GM18498 (cell line): Measurements from ENCODE around the gene TMEM229A.
"Not testable (repeated sequence)": the region's sequence is repeated elsewhere in the genome, so short reads cannot be mapped to it uniquely, and the experiment has no call there.

Source experiments
- ATAC-seq: cut with Tn5 transposase; IDR thresholded peaks from one replicate; pipeline ENCODE4 v1.9.1; 2021; ENCODE audit warnings: mild to moderate bottlenecking, moderate library complexity; ENCODE audit not compliant: unreplicated experiment

Gene TMEM229A

DNA sequence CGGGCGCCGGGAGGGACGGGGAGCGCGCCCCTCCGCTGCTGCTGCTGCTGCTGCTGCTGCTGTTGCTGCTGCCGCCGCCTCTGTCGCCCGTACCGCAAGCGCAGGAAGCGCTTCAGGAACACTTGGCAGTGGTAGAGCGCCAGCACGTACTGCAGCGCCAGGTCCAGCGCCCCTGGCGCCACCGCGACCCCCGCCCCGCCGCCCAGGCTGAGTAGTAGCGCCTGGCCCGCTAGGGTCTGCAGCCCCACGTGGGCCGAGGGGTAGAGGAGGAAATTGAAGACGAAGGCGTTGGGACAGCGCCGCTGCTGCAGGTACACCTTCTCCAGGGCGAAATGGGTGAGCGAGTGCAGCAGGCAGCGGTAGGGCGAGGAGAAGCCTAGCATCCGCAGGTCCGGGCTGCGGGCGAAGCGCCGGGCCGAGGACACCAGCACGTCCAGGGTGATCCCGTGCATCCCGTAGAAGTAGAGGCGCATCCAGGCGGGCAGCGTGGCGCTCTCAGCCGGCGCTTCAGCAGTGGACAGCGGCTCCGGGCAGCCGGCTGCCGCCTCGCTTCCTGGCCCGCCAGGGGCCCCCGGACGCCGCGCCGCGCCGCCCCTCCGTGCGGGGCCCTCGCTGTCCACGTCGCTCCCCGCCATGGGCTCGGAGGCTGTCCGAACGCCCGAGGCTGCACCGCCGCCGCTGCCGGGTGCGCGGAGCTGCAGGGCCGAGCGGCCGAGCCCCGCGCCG is at the start of gene TMEM229A:
TMEM229A (minus strand) TSS at position 699 of the 726 bp plus-strand sequence; CDS start at position 635, 64 bp downstream.
- ATAC-seq = peak; percentile 57

DNA sequence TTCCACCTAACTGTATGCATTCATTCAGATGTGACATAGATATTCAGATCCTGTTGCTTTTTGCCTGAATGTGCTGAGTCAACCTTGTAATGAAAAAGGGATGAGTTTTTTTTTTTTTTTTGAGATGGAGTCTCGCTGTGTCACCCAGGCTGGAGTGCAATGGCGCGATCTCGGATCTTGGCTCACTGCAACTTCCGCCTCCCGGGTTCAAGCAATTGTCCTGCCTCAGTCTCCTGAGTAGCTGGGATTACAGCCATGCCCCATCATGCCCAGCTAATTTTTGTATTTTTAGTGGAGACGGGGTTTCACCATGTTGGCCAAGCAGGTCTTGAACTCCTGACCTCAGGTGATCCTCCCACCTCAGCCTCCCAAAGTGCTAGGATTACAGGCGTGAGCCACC is 49.4 kb upstream of the TMEM229A start:
- ATAC-seq = not testable (repeated sequence)

DNA sequence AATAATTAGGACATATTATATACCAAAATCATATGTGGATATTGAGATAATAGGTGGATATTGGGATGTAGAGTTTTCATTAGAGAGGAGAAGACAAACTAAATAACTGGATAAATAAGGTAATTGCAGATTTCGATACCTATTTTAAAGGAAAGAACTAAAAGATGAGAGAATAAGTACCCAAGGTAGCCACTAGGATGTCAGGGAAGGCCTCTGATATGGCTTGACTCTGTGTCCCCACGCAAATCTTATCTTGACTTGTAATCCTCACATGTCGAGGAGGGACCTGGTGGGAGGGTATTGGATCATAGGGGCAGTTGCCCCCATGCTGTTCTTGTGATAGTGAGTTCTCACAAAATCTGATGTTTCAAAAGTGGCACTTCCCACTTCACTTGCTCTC is 44.7 kb upstream of the TMEM229A start:
- no peak for ATAC-seq

DNA sequence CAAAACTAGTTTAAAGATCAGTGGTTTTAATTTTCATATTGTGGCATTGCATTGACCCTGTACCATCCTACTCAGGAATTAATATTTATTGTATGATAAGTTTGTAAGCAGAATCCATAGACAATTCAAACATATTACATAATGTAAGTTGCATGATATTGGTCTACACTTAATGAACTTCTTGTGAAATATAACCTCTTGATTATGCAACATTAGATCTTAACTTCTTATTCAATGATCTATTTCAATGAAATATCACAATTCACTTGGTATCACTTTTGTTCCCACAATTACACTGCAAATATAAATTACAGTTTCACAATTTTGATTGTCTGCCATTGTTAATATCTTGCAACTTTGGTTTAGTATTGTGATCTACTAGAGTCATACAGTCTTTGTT is 44.0 kb upstream of the TMEM229A start:
- no peak for ATAC-seq

DNA sequence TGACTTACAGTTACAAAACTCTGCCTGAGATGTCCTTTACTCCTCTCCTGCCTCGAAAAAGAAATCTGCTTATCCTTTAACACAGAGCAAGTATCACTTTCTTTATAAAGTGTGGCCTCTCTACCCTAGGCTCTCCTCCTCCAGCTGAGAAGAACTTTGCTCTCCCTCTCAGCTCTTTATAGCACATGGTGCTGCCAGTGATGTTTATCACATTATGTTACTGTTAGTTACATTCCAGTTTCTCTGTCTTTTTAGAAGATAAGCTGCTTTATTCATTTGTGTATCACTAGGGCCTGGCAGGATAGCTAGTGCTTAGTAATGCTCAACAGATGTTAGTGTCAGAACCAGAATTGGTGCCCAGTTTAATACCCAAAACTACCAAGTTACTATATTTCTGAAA is 41.1 kb upstream of the TMEM229A start:
- no peak for ATAC-seq

DNA sequence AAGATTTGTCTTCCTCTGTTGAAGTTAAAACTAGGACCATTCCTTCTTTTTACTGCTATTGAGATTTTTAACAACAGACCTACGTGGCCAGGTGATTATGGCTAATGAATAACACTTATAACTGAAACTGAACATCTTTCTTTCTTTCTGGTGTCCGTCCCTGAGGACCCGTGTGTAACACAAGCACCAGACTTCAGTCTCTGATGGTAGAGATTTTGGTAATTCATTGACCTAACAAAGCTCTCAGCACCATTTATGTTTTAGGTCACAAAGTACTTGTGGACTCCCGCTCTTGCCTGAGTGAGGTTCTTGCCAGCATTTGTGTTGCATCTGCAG is 40.4 kb upstream of the TMEM229A start:
- no peak for ATAC-seq

DNA sequence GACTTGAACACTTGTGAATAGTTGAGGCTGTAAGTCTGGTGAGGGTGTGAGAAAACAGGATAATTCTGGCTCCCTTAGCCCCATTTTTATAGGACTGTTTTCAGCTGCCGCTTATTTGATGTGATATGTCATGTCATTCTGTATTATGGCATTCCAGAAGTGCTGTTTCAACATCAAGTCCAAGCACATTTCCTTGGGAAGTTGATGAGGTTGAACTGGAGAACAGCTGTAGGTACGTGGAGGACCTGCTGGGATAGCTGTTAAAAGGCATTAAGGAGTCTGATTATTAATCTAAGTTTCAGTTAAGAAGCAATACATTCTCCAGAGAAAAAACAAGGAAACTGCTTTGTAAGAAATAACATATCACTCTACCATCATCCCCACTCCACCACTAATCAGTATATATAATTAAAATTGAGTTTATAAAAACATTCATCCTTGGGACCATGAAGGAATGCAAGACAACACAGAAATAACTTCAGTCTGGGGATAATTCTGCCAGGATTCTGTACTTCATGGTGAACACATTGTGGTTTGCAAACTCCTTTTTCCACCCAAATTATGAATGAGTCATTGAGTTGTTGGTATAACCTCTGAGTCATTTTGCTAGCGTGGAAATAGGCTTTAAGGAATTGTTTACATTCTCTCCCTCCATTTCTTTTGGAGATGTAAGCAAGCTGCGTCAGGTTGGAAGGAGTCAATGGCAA is 39.9 kb upstream of the TMEM229A start:
- ATAC-seq = no peak

DNA sequence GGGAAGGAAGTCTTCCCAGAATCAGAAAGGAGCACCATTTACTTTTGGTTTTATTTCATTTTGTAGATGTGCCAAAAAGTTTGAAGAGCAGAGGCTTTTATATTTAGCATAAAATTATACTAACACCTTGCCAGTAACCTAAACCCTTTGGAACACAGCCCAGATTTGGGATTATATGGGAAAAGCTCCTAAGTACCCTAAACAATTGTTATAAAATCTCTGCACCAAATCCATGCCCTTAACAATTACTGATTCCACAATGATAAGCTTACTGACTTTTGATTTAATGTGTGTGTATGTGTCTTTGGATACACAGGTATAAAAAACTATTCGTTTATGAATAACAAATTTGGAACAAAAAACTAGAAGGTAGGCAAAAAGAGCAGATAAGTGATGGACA is 39.0 kb upstream of the TMEM229A start:
- ATAC-seq = no peak

DNA sequence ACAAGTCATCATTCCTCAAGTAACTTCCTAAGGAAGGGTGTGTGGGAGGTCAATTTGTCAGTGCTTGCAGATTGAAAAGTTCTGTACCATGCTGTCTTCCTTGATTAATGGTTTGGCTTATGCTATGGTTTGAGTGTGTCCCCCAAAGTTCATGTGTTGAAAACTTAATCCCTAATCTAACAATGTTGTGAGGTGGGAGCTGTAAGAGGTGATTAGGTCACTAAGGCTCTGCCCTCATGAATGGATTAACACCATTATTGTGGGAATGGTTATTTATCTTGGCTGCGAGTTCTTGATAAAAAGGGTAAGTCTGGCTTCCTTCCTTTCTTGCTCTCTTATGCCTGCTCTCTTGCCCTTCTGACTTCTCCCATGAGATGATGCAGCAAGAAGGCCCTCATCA is 29.3 kb upstream of the TMEM229A start:
- no peak for ATAC-seq

DNA sequence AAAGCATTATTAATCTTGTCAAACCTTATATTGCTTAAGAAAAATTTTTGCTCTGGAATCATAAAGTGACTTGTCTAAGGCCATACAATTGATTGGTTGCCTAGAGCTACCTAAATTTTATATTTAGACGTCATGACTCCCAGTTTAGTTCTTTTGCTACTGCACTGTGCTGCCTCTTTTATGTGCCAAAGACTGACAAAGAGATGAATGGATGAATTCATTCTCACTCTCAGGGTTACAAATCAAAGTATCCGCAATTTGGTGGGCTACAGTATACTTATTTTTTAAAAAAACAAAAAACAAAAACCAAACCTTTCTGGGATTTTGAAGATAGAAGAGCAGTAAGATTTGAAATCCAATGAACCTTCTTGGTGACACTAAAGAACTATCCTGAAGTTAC is 27.7 kb upstream of the TMEM229A start:
- no peak for ATAC-seq

DNA sequence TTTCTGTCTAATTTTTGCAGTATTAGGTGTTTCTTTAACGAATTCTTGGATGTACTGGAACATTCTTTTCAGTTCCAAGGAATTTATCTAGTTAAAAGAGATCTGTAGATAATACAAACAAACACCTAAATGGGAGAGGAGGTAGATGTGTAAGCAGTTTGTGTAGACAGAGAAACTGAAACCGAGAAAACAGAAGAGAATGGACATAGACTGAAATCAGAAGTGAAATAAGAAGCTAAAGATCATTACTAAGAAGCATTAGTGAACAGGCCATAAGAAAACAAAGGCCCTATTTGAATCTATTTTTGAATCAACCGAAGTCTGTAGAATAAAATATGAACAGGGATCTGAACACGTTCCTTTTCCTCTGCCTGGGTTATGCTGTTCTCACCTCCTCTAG is 26.5 kb upstream of the TMEM229A start:
- ATAC-seq = peak; percentile 100

DNA sequence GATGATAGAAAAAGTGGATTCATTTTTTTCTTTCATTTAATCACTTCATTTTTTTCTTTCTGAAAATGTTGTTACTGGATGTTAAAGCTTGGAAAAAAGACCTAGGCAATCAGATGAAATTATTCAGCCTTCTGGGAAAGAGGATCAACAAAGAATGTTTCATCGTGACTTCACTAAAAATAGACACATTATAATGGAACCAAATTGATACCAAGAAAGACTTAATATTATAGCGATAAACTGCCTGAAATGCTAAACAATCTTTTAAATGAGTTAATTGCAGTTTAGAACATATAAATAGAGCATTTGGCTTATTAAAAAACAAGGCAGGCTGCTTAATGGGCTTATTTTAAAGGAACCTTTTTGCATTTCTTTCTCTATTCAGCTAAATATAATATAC is 25.6 kb upstream of the TMEM229A start:
- no peak for ATAC-seq

DNA sequence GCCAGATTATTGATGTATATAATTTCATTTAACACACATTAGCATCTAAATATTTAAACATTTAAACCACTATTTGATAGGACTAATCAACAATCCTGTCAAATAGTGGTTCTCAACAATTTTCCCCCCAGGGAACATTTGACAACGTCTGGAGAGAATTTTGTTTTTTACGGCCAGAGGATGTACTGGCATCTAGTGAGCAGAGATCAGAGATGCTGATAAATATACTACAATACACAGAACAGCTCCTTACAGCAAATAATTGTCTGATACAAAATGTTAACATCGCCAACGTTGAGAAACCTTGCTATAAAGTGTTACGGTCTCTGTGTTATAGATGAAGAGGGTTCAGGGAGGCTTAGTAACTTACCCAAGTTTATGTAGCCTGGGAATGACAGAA is 25.0 kb upstream of the TMEM229A start:
- ATAC-seq = no peak

DNA sequence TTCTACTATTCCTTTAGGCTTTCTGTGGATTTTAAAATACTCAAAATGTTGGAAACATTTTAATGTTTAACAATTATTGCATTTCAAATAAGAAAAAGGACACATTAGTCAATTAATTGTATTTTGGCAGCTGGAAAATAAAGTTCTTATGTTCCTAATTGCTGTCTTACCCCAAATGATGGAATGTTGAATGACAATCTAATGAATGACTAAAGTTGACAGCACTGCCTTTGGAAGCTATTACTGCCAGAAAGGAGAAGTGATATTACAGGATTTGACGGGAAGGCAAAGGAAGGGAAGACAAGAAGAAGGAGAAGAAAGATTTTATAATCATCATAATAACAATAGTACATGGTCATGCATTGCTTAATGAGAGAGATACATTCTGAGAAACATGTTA is 23.4 kb upstream of the TMEM229A start:
- no peak for ATAC-seq

DNA sequence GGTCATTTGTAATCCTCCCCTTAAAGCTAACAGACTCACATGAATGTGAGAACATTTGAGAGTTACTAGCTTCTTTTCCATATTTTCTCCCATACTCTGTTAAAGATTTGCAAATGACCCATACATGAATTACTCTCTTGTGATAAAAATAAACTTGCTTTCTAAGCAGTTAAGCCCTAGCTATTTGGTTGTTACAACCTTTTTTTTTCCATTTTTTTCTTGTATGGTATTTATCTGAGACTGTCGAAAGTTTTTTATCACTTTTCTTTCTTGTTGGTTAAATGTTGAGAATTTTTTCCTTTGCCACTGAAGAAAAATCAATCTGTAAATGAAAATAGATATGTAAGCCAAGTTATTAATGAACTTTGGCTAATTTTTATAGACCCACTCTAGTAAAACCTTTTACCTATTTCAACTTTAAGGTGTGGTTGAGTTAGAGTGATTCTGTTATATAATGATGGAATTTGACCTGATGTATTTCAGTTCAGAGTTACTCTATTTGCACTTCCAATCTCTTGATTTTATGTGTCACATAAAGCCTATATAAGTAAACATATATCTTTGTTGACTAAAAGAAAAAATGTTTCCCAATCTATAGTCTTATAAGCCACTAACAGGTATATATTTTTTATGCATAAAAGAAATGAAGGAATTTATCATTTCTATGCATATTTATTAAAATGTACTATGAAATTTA is 19.0 kb upstream of the TMEM229A start:
- no peak for ATAC-seq

DNA sequence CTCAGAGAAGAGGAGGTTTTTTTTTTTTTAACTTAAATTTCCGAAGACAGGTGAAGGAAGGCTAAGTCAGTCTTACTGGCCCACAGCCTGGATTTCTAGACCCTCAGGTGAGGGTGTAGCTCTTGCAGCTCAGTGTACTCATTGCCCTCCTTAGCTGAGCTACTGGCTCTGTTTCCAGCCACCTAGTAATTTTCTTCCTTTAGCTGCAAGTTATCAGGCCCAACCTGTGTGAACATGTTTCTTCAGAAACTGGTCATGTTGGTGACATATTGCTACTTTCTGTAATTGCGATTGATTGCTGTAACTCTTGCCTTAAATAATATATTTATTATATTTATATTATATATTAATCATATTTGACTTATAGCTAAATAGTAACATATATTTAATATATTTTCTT is 10.0 kb upstream of the TMEM229A start:
- ATAC-seq = no peak

DNA sequence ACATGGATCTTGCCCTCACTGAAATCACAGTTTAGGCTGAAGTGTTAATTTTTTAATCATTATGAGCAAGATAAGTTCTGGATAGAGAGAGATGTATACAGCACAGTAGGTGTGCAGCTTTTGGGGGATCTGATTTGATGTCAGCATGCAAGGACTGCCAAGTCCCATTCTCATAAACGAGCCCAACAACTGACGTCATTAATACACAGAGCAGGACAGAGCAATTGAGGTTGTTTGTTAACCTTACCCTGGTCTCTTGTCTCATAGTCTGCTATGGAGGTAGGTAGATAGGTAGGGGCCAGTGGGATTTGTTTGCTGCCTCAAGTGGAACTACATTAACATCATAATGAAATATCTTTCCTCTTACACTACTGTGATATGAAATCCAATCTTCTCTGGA is 8.6 kb upstream of the TMEM229A start:
- ATAC-seq = no peak

DNA sequence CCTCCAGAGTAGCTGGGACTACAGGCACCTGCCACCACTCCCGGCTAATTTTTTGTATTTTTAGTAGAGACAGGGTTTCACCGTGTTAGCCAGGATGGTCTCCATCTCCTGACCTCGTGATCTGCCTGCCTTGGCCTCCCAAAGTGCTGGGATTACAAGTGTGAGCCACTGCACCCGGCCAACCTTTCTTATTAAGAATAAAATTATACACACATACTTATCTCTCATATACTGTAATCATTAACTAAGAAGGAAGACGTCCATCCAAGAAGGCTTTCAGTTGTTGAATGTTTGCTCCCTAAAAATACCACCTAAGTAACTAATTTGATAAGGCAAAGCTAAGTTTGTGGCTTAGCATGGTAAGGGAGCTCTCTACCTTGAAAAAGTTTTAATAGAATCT is 5.0 kb upstream of the TMEM229A start:
- not testable (repeated sequence) for ATAC-seq

DNA sequence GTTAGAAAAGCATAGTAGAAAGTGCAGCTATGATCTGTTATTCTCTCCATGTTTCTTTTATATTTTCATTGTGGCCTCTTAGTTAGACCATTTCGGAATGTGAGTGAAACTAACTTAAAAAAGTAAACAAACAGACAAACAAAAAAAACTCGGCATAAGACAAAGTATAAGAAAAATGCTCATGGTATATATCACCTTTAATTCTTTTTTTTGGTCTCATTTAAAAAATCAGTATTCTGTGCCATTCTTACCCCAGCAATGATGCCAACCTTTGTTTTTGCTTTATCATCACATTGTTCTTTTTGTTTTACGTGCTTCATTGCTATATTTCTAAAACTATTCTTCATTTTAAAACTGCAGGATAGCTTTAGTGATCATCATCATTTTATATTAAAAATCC is 2.8 kb upstream of the TMEM229A start:
- ATAC-seq = no peak

DNA sequence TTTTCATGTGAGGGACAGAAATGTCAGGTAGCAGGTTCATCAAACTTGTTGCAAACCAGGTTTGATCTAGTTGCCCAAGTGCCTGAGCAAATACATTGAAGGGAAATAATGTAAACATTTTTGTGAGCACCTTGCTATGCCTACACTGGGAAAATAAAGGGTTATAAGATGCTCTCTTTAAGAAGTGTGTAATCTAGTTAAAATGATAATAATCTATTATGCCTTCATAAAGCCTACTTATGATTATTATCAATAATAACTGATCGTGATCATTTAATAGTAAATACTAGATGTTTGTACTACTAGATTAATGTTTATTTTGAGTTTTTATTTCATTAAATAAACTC is 1.9 kb upstream of the TMEM229A start:
- no peak for ATAC-seq

DNA sequence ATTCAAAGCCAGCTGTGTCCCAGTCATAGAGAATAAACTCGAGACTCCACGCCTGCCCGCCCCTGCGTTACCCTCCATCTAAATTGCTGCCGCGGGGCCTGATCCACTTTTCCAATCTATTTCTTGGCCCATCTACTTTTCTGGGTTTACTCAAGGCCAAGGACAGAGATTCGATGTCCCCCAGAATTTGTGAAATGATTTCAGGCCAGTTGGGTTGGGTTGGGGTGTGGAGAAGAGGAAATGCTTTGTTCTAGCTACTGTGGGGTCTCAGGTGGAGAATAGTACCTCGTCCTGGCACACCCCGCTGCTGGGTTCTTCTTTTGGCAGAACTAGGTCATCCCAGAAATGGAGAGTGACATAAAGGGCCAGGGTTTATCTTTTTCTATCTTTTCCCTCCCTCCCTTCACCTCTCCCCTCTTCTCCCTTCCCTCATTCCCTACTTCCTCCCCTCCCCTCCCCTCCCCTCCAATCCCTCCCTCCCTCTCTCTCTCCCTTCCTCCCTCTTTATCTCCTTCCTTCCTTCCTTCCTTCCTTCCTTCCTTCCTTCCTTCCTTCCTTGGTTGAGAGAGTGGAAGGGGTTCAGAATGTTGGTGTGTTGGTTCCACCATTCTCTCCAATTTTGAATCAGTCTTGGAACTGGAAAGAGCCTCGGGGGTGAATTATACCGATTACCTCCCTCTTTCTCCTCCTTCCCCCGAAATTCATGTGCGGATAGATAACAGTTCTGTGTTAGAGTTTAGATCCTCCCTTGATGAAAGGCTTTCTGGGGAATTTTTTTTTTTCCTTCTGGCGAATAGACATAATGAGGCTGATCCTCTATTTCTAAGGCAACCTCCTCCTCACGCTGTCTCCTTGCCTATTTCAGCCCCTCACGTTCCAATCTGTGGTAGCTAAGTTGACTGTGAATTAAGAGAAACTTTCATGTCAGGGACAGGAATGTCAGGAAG is 1.2 kb upstream of the TMEM229A start:
- no peak for ATAC-seq
